ENCODE data around the gene PRPF40B. TPM values are rescaled to one million over a fixed set of nuclear protein-coding genes. Genes with fewer than 3 reads are reported as not detected.

PRPF40B gene
- total RNA-seq, 1 experiment from 2014 or later = 33.3 TPM

DNA sequence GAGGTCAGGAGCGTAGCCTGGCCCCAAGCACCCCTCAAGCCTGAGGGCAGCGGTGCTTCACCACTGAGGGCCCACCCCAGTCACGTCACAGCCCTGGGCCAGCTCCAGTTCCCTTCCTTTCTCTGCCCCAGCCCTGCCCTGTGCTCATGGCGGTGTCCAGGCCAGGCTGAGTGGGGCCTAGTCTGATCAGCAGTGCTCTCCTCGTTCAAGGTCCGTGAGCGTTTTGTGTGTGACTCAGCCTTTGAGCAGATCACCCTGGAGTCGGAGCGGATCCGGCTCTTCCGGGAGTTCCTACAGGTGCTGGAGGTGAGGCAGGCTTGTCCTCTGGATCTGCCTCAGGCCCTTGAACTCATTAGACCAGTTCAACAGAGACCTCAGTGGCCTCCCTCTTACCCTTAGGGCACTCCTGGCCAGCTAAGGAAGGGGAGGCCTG is 19.0 kb downstream of the PRPF40B start:
- Histone ChIP-seq H3K36me3 (ENCODE audit: control insufficient read depth, insufficient read depth, low read length) (peaks cover 3% of the 10 kb centered on the region; the same call in 1 of the 2 replicates), H3K9me3 (no peaks in the 10 kb centered on the region), H3K27me3 (replicated peaks; ENCODE audit: control insufficient read depth, insufficient read depth, low read length) (no peaks in the 10 kb centered on the region), H3K4me3 (ENCODE audit: low read depth, low read length) (no peak overlapping the region), H3K4me1 (peaks cover 7% of the 10 kb centered on the region; the same call in 1 of the 2 replicates)
- ChIA-PET POLR2A (no interaction called here), CTCF (no interaction called here)
- no peaks in the 10 kb centered on the region for H3K27me3 Mint-ChIP-seq (ENCODE audit: insufficient read depth, unreplicated experiment)
- no TSS peak for BruUV-seq (replicated peaks)
- TF ChIP-seq CTCF (IDR thresholded peaks at IDR 0.05; ENCODE audit: insufficient read depth in 1 of 2, low read depth in 1 of 2, low read length in 1 of 2, severe bottlenecking in 1 of 2, unreplicated experiment in 1 of 2) = no peak
- H3K36me3 Mint-ChIP-seq (ENCODE audit: insufficient read depth, unreplicated experiment) = peaks cover 14% of the 10 kb centered on the region
- H3K27ac Mint-ChIP-seq (ENCODE audit: unreplicated experiment) = no peak overlapping the region
- intact Hi-C loops (cut with micrococcal nuclease; ENCODE audit: unreplicated experiment) = loop anchor here (10.0 kb wide), 1 partner anchor 132 kb away; no protein-coding TSS in a partner anchor
- no peaks in the 10 kb centered on the region for H3K9me3 Mint-ChIP-seq (ENCODE audit: unreplicated experiment)
- H3K4me1 Mint-ChIP-seq (ENCODE audit: low read depth, unreplicated experiment) = peaks cover under 1% of the 10 kb centered on the region
- DNase-seq = peak in 1 of 2 experiments; percentile 78
- no peak overlapping the region for H3K4me3 Mint-ChIP-seq (ENCODE audit: unreplicated experiment)

- Histone ChIP-seq H3K27me3 (replicated peaks; ENCODE audit: control insufficient read depth, insufficient read depth, low read length) (no peaks in the 10 kb centered on the region), H3K4me3 (ENCODE audit: low read depth, low read length) (no peak overlapping the region), H3K4me1 (peaks cover 7% of the 10 kb centered on the region; the same call in 1 of the 2 replicates), H3K36me3 (ENCODE audit: control insufficient read depth, insufficient read depth, low read length) (peaks cover 3% of the 10 kb centered on the region; the same call in 1 of the 2 replicates), H3K9me3 (no peaks in the 10 kb centered on the region)
- ChIA-PET POLR2A (interaction anchor here (1.4 kb wide), 1 partner anchor 98 kb away, joined by 4 read pairs; no protein-coding TSS in a partner anchor), CTCF (interaction anchor here (0.6 to 0.7 kb wide), 2 partner anchors 64 to 139 kb away, joined by 3 read pairs; partner anchors contain the start of gene FMNL3)
- TF ChIP-seq CTCF (IDR thresholded peaks at IDR 0.05; ENCODE audit: insufficient read depth in 1 of 2, low read depth in 1 of 2, low read length in 1 of 2, severe bottlenecking in 1 of 2, unreplicated experiment in 1 of 2) = no peak
- H3K36me3 Mint-ChIP-seq (ENCODE audit: insufficient read depth, unreplicated experiment) = peaks cover 14% of the 10 kb centered on the region
- no peak overlapping the region for H3K4me3 Mint-ChIP-seq (ENCODE audit: unreplicated experiment)
- no TSS peak for BruUV-seq (replicated peaks)
- no peak for DNase-seq
- no peaks in the 10 kb centered on the region for H3K27me3 Mint-ChIP-seq (ENCODE audit: insufficient read depth, unreplicated experiment)
- no peak overlapping the region for H3K27ac Mint-ChIP-seq (ENCODE audit: unreplicated experiment)
- no peaks in the 10 kb centered on the region for H3K4me1 Mint-ChIP-seq (ENCODE audit: low read depth, unreplicated experiment)
- no peaks in the 10 kb centered on the region for H3K9me3 Mint-ChIP-seq (ENCODE audit: unreplicated experiment)
- intact Hi-C loops (cut with micrococcal nuclease; ENCODE audit: unreplicated experiment) = loop anchor here (10.0 kb wide), 1 partner anchor 132 kb away; no protein-coding TSS in a partner anchor
Measured at GRCh38 chr12:49643135-49643534, 19.8 kb downstream of the PRPF40B start.

- ChIA-PET CTCF (interaction anchor here (0.6 to 1.0 kb wide), 8 partner anchors 20 to 404 kb away, joined by 3 to 9 read pairs (median 3); partner anchors contain the start of genes FMNL3 and TMBIM6), POLR2A (interaction anchor here (1.4 kb wide), 1 partner anchor 97 kb away, joined by 4 read pairs; no protein-coding TSS in a partner anchor)
- intact Hi-C loops (cut with micrococcal nuclease; ENCODE audit: unreplicated experiment) = loop anchor here (1.0 to 10.0 kb wide), 4 partner anchors 63 to 195 kb away; partner anchors contain the start of genes FMNL3 and TMBIM6
- peaks cover 3% of the 10 kb centered on the region; the same call in 1 of the 2 replicates for H3K36me3 ChIP-seq (ENCODE audit: control insufficient read depth, insufficient read depth, low read length)
- Mint-ChIP-seq H3K27ac (ENCODE audit: unreplicated experiment) (no peak overlapping the region), H3K4me1 (ENCODE audit: low read depth, unreplicated experiment) (peaks cover 6% of the 10 kb centered on the region), H3K9me3 (ENCODE audit: unreplicated experiment) (no peaks in the 10 kb centered on the region), H3K27me3 (ENCODE audit: insufficient read depth, unreplicated experiment) (no peaks in the 10 kb centered on the region), H3K4me3 (ENCODE audit: unreplicated experiment) (no peak overlapping the region), H3K36me3 (ENCODE audit: insufficient read depth, unreplicated experiment) (peaks cover 14% of the 10 kb centered on the region)
- TF ChIP-seq CTCF (IDR thresholded peaks at IDR 0.05; ENCODE audit: insufficient read depth in 1 of 2, low read depth in 1 of 2, low read length in 1 of 2, severe bottlenecking in 1 of 2, unreplicated experiment in 1 of 2) = no peak
- H3K4me1 ChIP-seq = peaks cover 16% of the 10 kb centered on the region; the same call in 1 of the 2 replicates
- no peaks in the 10 kb centered on the region for H3K27me3 ChIP-seq (replicated peaks; ENCODE audit: control insufficient read depth, insufficient read depth, low read length)
- DNase-seq = no peak
- no peak overlapping the region for H3K4me3 ChIP-seq (ENCODE audit: low read depth, low read length)
- H3K9me3 ChIP-seq = no peaks in the 10 kb centered on the region
- BruUV-seq (replicated peaks) = TSS peak; percentile 32
Measured at GRCh38 chr12:49643961-49644619, 20.7 kb downstream of the PRPF40B start.
